Stimulated activated CD4-positive, alpha-beta T cell treated with anti-CD3 and anti-CD28 coated beads, Interleukin-15, amount 100 ng/mL, for 24 hours (primary cell): ENCODE data around the gene ZNF638.

Source experiments
- DNase-seq: peaks from one replicate; pipeline ENCODE4 v3.0.0-alpha.2; 2020

The ZNF638 gene

GRCh38 chr2:71337776-71338175 is 6.2 kb downstream of the ZNF638 start:
- DNase-seq: no peak

DNA sequence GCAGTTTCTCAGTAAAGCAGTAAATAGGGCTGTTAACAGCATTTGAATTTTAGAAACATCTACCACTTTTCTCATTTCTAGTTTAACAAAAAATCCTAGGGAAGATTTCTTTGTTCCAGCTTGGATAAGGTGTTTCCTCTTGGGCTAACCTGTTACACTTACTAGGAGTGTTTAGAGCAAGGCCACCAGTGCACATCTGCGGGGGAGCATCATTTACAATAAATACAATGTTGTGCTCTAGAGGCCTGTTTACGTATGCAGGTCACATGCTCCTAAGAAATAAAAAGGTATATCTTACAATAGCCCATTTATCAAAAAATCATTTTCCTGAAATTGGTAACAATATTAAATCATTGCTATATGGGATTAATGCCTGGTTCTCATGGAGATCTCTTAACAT is 8.1 kb downstream of the ZNF638 start:
- no peak for DNase-seq

DNA sequence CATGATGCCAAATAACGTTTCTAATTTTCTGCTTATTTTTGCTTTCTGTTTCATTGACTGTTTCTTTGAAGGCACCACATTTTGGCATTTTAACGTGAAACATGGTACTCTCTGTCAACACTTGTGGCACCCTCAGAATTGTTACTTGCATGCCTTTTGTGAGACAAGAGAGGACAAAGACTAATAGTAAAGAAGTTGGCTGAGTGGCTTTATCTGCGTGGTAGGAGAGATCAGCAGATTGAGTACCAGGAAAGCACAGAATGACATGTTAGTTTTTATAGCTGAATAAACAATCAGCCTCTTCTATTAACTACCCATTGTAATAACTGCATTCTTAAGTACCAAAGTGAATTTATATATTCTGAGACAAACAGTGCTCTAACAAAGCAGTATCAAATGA is 8.6 kb downstream of the ZNF638 start:
- no peak for DNase-seq

GRCh38 chr2:71341645-71342044 is 10.1 kb downstream of the ZNF638 start:
- DNase-seq: no peak

GRCh38 chr2:71346065-71346464 is 14.5 kb downstream of the ZNF638 start:
- no peak for DNase-seq

DNA sequence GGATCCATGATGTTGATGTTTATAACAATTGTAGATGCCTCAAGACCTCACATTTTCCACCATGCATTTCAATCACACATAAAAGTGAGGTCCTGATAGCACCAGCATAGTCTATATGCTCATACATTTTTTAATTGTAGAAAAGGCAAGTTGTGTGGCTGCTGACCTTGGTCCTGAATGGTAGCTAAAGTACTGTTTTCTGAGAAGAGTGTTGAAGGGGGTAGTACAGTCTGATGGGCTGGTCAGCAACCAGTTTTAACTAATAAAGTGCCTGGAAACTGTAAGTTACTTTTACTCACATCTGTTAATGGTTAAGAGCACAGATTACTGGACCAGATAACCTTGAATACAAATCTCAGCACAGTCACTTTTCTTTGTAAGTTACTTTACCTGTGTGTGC is 15.9 kb downstream of the ZNF638 start:
- DNase-seq: no peak

GRCh38 chr2:71348302-71348701 is 16.7 kb downstream of the ZNF638 start:
- DNase-seq: no peak

- no peak for DNase-seq
Observed at GRCh38 chr2:71353248-71353647, 21.7 kb downstream of the ZNF638 start.

- DNase-seq: peak; percentile 33
Observed at GRCh38 chr2:71358931-71359671, 27.5 kb downstream of the ZNF638 start.

DNA sequence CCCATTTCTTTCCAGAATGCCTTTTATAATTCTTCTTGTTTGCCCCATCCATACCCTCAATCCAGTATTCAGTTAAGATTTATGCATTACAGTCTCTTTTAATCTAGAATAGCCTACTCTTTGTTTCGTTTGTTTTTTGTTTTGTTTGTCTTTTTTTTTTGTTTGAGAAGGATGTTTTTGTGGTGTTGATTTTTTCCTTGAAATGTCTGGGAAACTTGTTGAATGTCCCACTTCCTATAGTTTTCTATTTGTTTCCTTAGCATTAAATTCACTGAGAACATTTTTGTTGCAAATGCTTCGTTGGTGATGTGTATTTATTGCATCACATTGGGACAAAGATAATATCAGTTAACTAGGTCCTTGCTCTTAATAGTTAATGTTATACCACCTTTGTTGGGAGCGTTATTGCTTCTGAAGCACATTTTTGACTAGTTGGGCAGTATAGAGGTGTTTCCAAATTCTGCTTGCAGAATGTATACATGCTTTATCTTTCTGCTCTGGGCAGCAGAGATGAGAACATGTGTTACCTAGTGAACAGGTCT is 28.9 kb downstream of the ZNF638 start:
- DNase-seq: no peak

GRCh38 chr2:71361631-71362030 is 30.0 kb downstream of the ZNF638 start:
- no peak for DNase-seq

DNA sequence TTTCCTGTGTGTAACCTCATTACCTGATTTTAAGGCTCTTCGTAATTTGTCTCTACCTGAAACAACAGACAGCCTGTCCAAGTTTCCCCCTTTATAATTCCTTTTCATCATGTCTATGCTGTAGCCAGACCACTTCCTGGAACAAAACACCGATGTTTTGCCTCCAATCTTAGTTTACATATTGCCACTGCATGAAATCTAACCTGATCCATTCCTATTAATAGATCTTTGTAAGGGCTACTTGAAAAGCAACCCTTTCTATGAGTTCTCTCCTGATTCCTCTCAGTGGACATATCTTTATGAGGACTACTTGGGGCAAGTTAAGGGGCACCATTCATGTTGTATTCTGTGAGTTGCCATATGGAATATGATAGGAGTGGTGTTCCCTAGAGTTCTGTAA is 30.9 kb downstream of the ZNF638 start:
- DNase-seq: no peak

DNA sequence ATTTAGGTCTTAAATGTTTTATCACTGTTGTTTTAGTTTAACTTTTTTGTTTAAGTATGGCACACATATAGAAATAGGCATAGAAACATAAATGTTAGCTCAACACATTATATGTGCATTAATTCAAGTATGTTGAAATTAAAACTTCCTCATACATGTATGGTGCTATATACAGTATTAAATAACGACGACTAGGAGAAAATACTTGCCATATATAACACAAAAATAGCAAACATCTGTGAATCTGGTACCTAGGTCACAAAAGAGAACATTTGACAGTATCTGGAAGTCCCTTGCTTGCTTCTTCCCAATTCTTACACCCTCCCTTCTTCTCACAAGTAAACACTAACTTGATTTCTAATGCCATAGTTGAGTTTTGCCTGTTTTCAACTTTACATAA is 38.4 kb downstream of the ZNF638 start:
- DNase-seq: no peak

GRCh38 chr2:71372042-71372441 is 40.5 kb downstream of the ZNF638 start:
- DNase-seq: no peak

DNA sequence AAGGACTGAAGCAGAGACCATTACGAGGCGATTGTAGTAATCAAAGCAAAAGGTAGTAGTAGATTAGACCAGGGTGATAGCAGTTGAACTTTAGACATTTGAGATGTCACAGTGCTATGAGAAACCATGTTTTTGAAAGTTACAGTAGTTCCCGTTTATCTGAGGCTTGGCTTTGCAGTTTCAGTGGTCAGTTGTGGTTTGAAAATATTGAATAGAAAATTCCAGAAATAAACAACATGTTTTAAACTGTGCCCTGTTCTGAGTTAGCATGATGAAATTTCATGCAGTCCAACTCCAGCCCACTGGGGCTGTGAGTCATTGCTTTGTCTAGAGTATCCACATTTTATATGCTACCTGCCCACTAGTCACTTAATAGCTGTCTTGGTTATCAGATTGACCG is 47.5 kb downstream of the ZNF638 start:
- DNase-seq: no peak

DNA sequence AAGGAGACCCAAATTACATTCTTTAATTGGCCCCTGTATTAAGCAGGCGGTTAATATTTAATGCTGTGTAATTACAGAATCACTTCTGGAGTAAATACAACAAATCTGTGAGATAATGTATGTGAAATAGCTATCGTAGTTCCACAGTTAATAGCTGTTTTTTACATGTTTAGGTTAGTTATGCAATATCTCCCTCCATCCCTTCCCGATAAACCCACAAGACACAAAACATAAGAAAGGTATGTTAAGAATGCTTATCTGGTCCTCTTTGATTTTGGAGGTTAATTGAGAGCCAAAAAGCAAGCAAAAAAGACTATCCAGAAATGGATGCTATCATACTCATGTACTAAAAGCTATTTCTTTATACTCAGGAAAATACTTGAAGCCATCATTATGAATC is 49.1 kb downstream of the ZNF638 start:
- DNase-seq: no peak

DNA sequence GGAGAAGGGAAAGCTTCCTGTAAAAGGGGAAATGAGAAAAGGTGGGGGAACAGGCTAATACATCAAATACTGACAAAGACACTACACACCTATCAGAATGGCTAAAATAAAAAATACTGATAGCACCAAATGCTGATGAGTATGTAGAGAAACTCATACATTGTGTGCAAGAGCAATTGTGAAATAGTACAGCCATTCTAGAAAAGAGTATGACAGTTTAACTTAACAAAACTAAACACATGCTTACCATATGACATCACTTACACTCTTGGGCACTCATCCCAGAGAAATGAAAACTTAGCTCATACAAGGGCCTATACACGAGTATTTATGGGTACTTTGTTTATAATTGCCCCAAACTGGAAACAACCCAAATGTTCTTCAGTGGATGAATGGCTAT is 53.4 kb downstream of the ZNF638 start:
- DNase-seq: no peak

DNA sequence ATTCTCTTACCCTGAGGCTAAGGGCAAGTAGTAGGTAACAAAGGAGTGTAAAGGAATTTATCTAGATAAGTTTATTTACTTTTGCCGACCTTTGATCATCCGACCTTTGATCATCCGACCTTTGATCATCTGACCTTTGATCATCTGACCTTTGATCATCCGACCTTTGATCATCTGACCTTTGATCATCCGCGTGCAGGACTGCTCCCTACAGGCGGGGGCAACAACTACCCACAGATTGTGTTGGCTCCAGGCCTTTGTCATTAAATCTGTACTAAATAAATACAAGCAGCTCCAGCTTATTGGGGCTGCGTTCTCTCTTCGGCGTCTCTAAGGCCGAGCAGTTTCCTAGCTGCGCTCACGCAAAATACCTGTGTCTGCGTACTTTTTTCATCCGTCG is 56.6 kb downstream of the ZNF638 start:
- no peak for DNase-seq

DNA sequence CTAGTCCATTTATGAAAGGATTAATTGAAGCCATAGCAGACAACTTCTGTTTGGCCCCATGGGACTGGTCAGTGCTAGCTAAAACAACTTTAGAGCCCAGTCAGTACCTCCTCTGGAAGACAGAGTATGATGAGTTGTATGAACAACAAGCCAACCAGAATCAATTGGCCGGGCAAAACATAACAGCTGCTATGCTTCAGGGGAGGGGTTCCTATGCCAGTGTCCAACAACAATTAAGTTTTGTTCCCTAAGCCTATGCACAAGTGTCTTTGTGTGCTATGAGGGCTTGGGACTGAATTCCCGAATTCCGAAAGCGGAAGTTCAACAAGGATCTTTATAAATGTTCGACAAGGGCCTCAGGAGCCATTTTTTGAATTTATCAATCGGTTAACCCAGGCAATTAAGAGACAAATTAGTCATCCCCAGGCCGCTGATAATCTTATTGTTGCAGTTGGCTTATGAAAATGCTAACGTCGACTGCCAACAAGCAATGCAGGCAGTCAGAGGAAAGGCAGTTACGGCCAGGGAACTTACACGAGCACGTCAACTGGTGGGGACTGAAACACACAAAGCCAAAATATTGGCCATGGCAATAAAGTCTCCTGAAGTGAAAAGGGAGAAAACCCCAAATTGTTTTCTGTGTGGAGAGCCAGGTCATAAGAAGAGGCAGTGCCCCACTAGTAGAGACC is 57.9 kb downstream of the ZNF638 start:
- DNase-seq: no peak

GRCh38 chr2:71393216-71393615 is 61.6 kb downstream of the ZNF638 start:
- DNase-seq: no peak

GRCh38 chr2:71395471-71395870 is 63.9 kb downstream of the ZNF638 start:
- DNase-seq: no peak

DNA sequence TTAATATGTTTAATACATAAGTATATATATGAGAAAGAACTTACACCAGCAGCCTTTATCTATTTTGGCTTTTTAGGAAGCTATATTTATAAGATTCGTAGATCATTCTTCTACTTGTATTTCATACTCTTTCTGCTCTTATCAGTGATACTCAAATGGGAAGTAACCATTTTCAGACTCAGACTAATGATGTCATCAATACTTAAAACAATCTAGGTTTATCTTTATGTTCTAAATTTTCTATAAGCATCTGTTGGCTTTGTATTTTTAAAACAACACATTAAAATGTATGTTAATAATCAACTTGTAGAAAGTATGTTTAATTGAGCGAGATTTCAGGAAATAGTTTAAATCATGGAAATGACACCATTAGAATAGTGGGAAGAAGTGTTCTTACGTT is 70.8 kb downstream of the ZNF638 start:
- no peak for DNase-seq

DNA sequence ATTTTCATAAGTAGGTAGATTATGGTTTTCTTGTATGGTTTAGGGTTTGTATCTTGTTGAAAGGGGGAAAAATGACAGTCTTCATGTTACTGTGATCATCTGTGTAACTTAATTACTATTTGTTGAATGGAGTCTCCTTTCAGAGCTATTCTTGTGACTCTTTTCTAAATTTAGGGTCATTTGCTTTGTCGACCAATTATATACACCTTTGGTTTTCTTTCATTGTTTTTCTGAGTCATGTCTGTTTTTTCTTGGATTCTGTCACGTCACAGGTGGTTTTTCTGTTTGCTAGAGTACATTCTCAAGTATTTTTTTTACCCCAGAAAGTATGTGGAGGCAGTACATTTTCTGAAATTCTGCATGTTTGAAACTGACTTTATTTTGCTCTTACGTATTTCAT is 78.0 kb downstream of the ZNF638 start:
- no peak for DNase-seq

DNA sequence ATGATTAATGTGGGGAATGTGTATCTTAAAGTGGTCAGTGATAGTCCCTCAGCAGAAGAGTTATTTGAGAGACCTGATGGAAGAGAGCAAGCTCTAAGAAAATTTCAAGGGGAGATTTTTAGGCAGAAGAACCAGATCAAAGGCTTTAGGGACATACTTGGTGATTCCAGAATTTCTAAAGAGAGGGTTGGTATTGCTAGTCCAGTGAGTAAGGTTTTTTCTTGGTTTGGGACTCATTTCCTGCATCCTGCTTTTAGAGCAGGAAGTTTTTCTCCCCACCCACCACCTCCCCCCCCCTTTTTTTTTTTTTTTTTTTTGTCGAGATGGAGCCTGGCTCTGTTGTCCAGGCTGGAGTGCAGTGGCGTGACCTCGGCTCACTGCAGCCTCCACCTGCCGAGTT is 79.1 kb downstream of the ZNF638 start:
- no peak for DNase-seq

- peak; percentile 14 for DNase-seq
Observed at GRCh38 chr2:71416866-71417265, 85.3 kb downstream of the ZNF638 start.
